ENCODE results near the gene SLC25A38. TPM values are rescaled to one million over a fixed set of nuclear protein-coding genes. Genes with fewer than 3 reads are reported as not detected.
"Not testable (repeated sequence)": the region's sequence is repeated elsewhere in the genome, so short reads cannot be mapped to it uniquely, and the experiment has no call there.

The SLC25A38 gene
- total and polyA plus RNA-seq, 2 experiments from 2014 or later, result 19.8 to 61.9 TPM

GRCh38 chr3:39370450-39370849, 12.7 kb upstream of the SLC25A38 start:
- H3K27me3 Mint-ChIP-seq (ENCODE audit: insufficient read depth, low read depth, poor library complexity); H3K4me3 ChIP-seq; H3K27ac Mint-ChIP-seq; H3F3A ChIP-seq (replicated peaks; ENCODE audit: low read depth); H3K79me2 ChIP-seq (replicated peaks; ENCODE audit: insufficient read depth); H3K4me1 Mint-ChIP-seq; ATAC-seq; H3K4me2 ChIP-seq; H3K4me1 ChIP-seq (ENCODE audit: insufficient read depth); H3K27ac ChIP-seq (ENCODE audit: low read depth); H2AFZ ChIP-seq; H4K20me1 ChIP-seq (replicated peaks; ENCODE audit: insufficient read depth); H3K9me2 ChIP-seq (ENCODE audit: insufficient read depth); H3K36me3 ChIP-seq (ENCODE audit: insufficient read depth); DNase-seq (ENCODE audit: low spot score); H3K4me3 Mint-ChIP-seq; H3K27me3 ChIP-seq (ENCODE audit: insufficient read depth): not testable (repeated sequence)
- H3K36me3 Mint-ChIP-seq (ENCODE audit: low read depth), result peaks cover 43% of the 10 kb centered on the region
- peaks cover 56% of the 10 kb centered on the region for H3K9me3 Mint-ChIP-seq

GRCh38 chr3:39372833-39373232, 10.3 kb upstream of the SLC25A38 start:
- no peaks in the 10 kb centered on the region for H3K36me3 ChIP-seq (ENCODE audit: insufficient read depth)
- H3F3A ChIP-seq (replicated peaks; ENCODE audit: low read depth), result no peaks in the 10 kb centered on the region
- H3K27ac Mint-ChIP-seq, result no peak overlapping the region
- H3K4me1 ChIP-seq (ENCODE audit: insufficient read depth), result peaks cover 8% of the 10 kb centered on the region; the same call in 1 of the 2 replicates
- H3K36me3 Mint-ChIP-seq (ENCODE audit: low read depth), result peaks cover 46% of the 10 kb centered on the region
- peaks cover 8% of the 10 kb centered on the region for H3K27me3 Mint-ChIP-seq (ENCODE audit: insufficient read depth, low read depth, poor library complexity)
- H3K27ac ChIP-seq (ENCODE audit: low read depth), result no peak overlapping the region
- DNase-seq (ENCODE audit: low spot score), result no peak
- no peaks in the 10 kb centered on the region for H4K20me1 ChIP-seq (replicated peaks; ENCODE audit: insufficient read depth)
- no peak overlapping the region for H3K4me3 ChIP-seq
- no peak overlapping the region for H3K4me2 ChIP-seq
- peaks cover 53% of the 10 kb centered on the region for H3K9me3 Mint-ChIP-seq
- no peak for ATAC-seq
- no peaks in the 10 kb centered on the region for H3K79me2 ChIP-seq (replicated peaks; ENCODE audit: insufficient read depth)
- H3K4me3 Mint-ChIP-seq, result no peak overlapping the region
- H3K27me3 ChIP-seq (ENCODE audit: insufficient read depth), result no peaks in the 10 kb centered on the region
- no peaks in the 10 kb centered on the region for H3K9me2 ChIP-seq (ENCODE audit: insufficient read depth)
- H3K4me1 Mint-ChIP-seq, result peaks cover 15% of the 10 kb centered on the region
- no peak overlapping the region for H2AFZ ChIP-seq
- TF ChIP-seq ETS1 (IDR thresholded peaks at IDR 0.05), result no peak
- no peak for TF ChIP-seq STAT1 (IDR thresholded peaks at IDR 0.05; ENCODE audit: unreplicated experiment)
- no peak for TF ChIP-seq POLR2AphosphoS5 (IDR thresholded peaks at IDR 0.05; ENCODE audit: low read depth)
- TF ChIP-seq ZNF331 (CRISPR knock-in tag; IDR thresholded peaks at IDR 0.05; ENCODE audit: low read depth), result no peak
- TF ChIP-seq EZH2phosphoT487 (IDR thresholded peaks at IDR 0.05; ENCODE audit: unreplicated experiment), result no peak
- no peak for TF ChIP-seq ZNF114 (CRISPR knock-in tag; IDR thresholded peaks at IDR 0.05)
- TF ChIP-seq NANOG (IDR thresholded peaks at IDR 0.05; ENCODE audit: borderline replicate concordance), result no peak
- no peak for TF ChIP-seq JUNB (IDR thresholded peaks at IDR 0.05; ENCODE audit: unreplicated experiment)
- TF ChIP-seq EZH2 (IDR thresholded peaks at IDR 0.05; ENCODE audit: low read depth, unreplicated experiment), result no peak
- TF ChIP-seq REST (IDR thresholded peaks at IDR 0.05; ENCODE audit: unreplicated experiment), result no peak
- TF ChIP-seq ZNF462 (CRISPR knock-in tag; IDR thresholded peaks at IDR 0.05), result no peak
- no peak for TF ChIP-seq CREB1 (CRISPR knock-in tag; IDR thresholded peaks at IDR 0.05; ENCODE audit: low read depth)
